ENCODE data around the gene ASB9. TPM values are rescaled to one million over a fixed set of nuclear protein-coding genes. Genes with fewer than 3 reads are reported as not detected.

ASB9 gene
- total RNA-seq, 1 donor from 2014 or later = not detected

DNA sequence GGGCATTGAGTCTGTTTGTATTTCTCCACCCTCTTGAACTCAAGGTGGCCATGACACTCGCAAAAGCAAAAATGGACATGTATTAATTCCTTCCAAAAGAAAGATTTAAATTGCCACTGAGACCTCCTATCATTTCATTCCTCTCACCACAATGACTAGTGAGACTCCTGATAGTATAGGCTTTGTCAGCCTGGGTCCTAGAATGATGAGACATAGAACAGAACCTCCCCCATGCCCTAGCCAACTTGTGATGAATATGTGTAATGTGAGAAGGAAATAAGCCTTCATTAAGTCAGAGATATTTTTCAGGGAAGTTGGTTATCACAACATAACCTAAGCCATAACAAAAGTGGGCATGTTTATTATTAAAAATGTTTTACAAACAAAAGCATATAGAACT lies 62.5 kb downstream of the ASB9 start:
- H3K4me3 Mint-ChIP-seq (ENCODE audit: unreplicated experiment) = no peak overlapping the region
- no peak for DNase-seq (ENCODE audit: extremely low spot score, unreplicated experiment)
- H3K27ac Mint-ChIP-seq (ENCODE audit: unreplicated experiment) = no peak overlapping the region
- H3K4me1 Mint-ChIP-seq (ENCODE audit: unreplicated experiment) = no peaks in the 10 kb centered on the region
- TF ChIP-seq, protein P1, sequence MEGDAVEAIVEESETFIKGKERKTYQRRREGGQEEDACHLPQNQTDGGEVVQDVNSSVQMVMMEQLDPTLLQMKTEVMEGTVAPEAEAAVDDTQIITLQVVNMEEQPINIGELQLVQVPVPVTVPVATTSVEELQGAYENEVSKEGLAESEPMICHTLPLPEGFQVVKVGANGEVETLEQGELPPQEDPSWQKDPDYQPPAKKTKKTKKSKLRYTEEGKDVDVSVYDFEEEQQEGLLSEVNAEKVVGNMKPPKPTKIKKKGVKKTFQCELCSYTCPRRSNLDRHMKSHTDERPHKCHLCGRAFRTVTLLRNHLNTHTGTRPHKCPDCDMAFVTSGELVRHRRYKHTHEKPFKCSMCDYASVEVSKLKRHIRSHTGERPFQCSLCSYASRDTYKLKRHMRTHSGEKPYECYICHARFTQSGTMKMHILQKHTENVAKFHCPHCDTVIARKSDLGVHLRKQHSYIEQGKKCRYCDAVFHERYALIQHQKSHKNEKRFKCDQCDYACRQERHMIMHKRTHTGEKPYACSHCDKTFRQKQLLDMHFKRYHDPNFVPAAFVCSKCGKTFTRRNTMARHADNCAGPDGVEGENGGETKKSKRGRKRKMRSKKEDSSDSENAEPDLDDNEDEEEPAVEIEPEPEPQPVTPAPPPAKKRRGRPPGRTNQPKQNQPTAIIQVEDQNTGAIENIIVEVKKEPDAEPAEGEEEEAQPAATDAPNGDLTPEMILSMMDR (IDR thresholded peaks at IDR 0.05) = no peak
- no peaks in the 10 kb centered on the region for H3K9me3 Mint-ChIP-seq (ENCODE audit: unreplicated experiment)
- H3K27me3 Mint-ChIP-seq (ENCODE audit: unreplicated experiment) = no peaks in the 10 kb centered on the region
- no peaks in the 10 kb centered on the region for H3K36me3 Mint-ChIP-seq (ENCODE audit: unreplicated experiment)

DNA sequence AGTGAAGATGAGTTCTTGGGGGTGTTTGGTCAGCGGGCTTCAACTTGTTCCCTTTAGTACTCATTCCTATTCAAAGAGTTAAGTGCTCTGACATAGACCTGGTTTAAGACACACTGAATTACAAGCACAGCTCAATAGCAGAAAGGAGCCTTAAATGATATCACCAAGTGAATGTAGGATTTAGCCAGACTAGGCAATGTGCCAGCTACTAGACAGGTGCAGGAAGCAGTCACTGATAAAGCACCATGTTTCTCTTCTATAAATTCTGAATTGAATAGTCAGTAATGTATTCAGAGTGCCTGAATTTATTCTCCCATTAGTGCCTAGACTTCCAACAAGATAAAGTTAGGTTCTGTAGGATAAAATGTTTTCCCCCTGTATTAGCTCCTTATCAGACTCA lies 63.6 kb downstream of the ASB9 start:
- Mint-ChIP-seq H3K36me3 (ENCODE audit: unreplicated experiment) (no peaks in the 10 kb centered on the region), H3K27me3 (ENCODE audit: unreplicated experiment) (no peaks in the 10 kb centered on the region), H3K4me3 (ENCODE audit: unreplicated experiment) (no peak overlapping the region), H3K27ac (ENCODE audit: unreplicated experiment) (no peak overlapping the region), H3K4me1 (ENCODE audit: unreplicated experiment) (no peaks in the 10 kb centered on the region), H3K9me3 (ENCODE audit: unreplicated experiment) (no peaks in the 10 kb centered on the region)
- DNase-seq (ENCODE audit: extremely low spot score, unreplicated experiment) = no peak
- TF ChIP-seq, protein P1 (IDR thresholded peaks at IDR 0.05) = no peak

DNA sequence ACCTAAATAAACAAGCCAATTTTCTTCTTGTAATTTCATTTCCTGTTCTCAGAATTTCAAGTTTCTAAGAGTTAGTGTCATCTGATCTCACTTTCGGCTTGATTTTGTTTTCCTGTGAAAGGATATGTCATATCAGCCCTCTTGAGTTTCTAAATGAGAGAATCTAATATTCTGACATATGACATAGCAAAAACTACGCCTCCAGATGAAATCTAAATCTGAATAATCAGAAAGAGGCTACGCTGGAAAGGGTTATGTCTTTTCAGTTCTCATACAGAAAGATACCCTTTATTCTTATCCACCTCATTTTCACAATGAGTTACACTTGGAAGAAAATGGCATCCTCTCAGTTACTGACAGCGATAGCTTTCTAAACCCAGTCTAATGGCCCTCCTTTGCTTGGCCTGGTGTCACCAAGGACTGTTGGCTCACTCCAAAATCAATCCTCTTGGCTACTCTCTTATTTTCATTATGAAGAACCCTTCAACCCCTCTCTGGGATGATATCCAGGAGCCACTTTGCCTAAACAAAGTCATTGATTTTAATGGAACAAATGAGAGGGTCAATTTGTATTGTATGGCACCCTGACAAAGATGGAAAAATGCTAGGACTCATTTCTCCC lies 65.6 kb downstream of the ASB9 start:
- no peaks in the 10 kb centered on the region for H3K36me3 Mint-ChIP-seq (ENCODE audit: unreplicated experiment)
- DNase-seq (ENCODE audit: extremely low spot score, unreplicated experiment) = no peak
- no peaks in the 10 kb centered on the region for H3K9me3 Mint-ChIP-seq (ENCODE audit: unreplicated experiment)
- no peak overlapping the region for H3K4me3 Mint-ChIP-seq (ENCODE audit: unreplicated experiment)
- no peak overlapping the region for H3K27ac Mint-ChIP-seq (ENCODE audit: unreplicated experiment)
- no peaks in the 10 kb centered on the region for H3K27me3 Mint-ChIP-seq (ENCODE audit: unreplicated experiment)
- H3K4me1 Mint-ChIP-seq (ENCODE audit: unreplicated experiment) = no peaks in the 10 kb centered on the region
- TF ChIP-seq, protein P1 (IDR thresholded peaks at IDR 0.05) = no peak

DNA sequence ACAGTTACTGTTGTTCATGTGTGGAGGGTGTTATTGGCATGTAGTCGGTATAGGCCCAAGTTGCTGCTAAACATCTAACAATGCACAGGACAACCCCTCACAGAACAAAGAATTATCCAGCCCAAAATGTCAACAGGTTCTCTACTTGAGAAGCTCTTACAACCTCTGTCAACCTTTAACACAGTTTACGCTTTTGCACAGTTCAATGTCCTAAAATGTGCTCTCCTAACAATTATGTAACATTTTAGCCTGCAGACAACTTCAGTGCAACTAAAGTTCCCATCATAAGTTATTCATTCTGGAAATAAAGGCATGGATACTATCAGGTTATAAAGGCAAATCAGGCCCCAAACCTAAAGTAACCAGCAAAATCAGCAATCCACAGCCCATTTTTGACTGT lies 66.2 kb downstream of the ASB9 start:
- TF ChIP-seq, protein P1 (IDR thresholded peaks at IDR 0.05) = no peak
- Mint-ChIP-seq H3K4me3 (ENCODE audit: unreplicated experiment) (no peak overlapping the region), H3K27ac (ENCODE audit: unreplicated experiment) (no peak overlapping the region), H3K4me1 (ENCODE audit: unreplicated experiment) (no peaks in the 10 kb centered on the region), H3K9me3 (ENCODE audit: unreplicated experiment) (no peaks in the 10 kb centered on the region), H3K36me3 (ENCODE audit: unreplicated experiment) (no peaks in the 10 kb centered on the region), H3K27me3 (ENCODE audit: unreplicated experiment) (no peaks in the 10 kb centered on the region)
- DNase-seq (ENCODE audit: extremely low spot score, unreplicated experiment) = no peak

DNA sequence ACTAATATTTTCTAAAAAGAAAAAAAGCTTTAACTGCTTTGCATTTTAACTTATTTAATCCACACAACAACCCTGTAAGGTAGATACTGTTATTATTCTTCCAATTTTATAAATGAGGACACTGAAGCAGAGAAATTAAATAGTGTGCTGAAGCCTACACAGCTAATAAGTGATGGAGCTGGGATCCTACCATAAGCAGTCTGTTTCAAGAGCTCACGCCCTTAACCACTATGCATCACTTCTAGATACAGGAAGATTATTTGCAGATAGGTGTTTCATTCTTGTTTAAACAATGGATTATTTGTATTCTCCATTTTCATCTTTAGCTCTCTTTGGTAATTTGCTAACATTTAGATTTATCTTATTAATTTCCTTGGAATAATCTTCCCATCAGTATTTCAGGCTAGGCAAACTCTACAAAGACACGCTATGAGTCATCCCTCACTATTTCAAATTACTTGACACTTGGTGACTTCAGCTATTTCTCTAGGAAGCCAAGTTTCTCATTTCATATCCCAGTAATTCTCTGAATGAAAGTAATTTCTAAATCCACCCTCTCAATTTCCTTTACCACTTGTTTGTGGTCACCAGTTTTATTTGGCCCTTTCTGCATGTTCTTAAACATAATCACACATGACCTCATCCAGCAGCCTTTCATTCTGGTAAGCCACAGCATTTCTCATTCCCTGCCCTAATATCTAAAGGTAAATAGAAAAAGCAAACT lies 67.3 kb downstream of the ASB9 start:
- Mint-ChIP-seq H3K27ac (ENCODE audit: unreplicated experiment) (no peak overlapping the region), H3K9me3 (ENCODE audit: unreplicated experiment) (no peaks in the 10 kb centered on the region), H3K4me3 (ENCODE audit: unreplicated experiment) (no peak overlapping the region), H3K36me3 (ENCODE audit: unreplicated experiment) (no peaks in the 10 kb centered on the region), H3K27me3 (ENCODE audit: unreplicated experiment) (no peaks in the 10 kb centered on the region), H3K4me1 (ENCODE audit: unreplicated experiment) (no peaks in the 10 kb centered on the region)
- TF ChIP-seq, protein P1 (IDR thresholded peaks at IDR 0.05) = no peak
- no peak for DNase-seq (ENCODE audit: extremely low spot score, unreplicated experiment)

Data from osteocyte (in vitro differentiated cells).